DND-41 (cell line): Measurements from ENCODE around the gene CYP26C1.

Source experiments
- ATAC-seq: fragments of 200-7000 bp; cut with Tn5 transposase; 3 replicates; pipeline ENCODE4 v1.9.1; 2021; ENCODE audit warnings: low read depth; ENCODE audit not compliant: insufficient read depth
- DNase-seq: peaks from one replicate; pipeline ENCODE4 v3.0.0-alpha.2; 2020
- H2AFZ ChIP-seq: 2 replicates; pipeline ENCODE4 v1.6.0; 2012; ENCODE audit warnings: low read depth, low read length
- H3K27ac ChIP-seq: 2 replicates; pipeline ENCODE4 v1.5.1; 2012; ENCODE audit warnings: low read length, inconsistent platforms
- H3K27me3 ChIP-seq: fragments of 200-600 bp; sonication (generic); 2 replicates; pipeline ENCODE4 v1.6.0; 2012; ENCODE audit warnings: low read length, mild to moderate bottlenecking, inconsistent platforms; ENCODE audit not compliant: insufficient read depth, poor library complexity
- H3K36me3 ChIP-seq: 2 replicates; pipeline ENCODE4 v1.5.1; 2012; ENCODE audit warnings: low read length, inconsistent platforms; ENCODE audit not compliant: insufficient read depth
- H3K4me1 ChIP-seq: 2 replicates; pipeline ENCODE4 v1.5.1; 2012; ENCODE audit warnings: mild to moderate bottlenecking, low read length; ENCODE audit not compliant: insufficient read depth
- H3K4me2 ChIP-seq: 2 replicates; pipeline ENCODE4 v1.6.0; 2012; ENCODE audit warnings: mild to moderate bottlenecking, moderate library complexity, low read length, inconsistent platforms; ENCODE audit not compliant: insufficient read depth
- H3K4me3 ChIP-seq, 2 experiments: fragments of 200-600 bp in 1 of 2; shearing (Covaris generic) in 1 of 2; 2 replicates each; pipeline ENCODE4 v1.5.1; 2012 to 2016; ENCODE audit warnings: inconsistent platforms in 2 of 2, low read length in 2 of 2, mild to moderate bottlenecking in 2 of 2, low read depth in 1 of 2, moderate library complexity in 1 of 2
- H3K79me2 ChIP-seq: 2 replicates; pipeline ENCODE4 v1.6.0; 2012; ENCODE audit warnings: low read length, inconsistent platforms; ENCODE audit not compliant: insufficient read depth
- H3K9ac ChIP-seq: 2 replicates; pipeline ENCODE4 v1.6.0; 2012; ENCODE audit warnings: low read depth, mild to moderate bottlenecking, inconsistent platforms, low read length, moderate library complexity
- H3K9me3 ChIP-seq: 2 replicates; pipeline ENCODE4 v1.5.1; 2012; ENCODE audit warnings: low read length, moderate library complexity, mild to moderate bottlenecking, inconsistent platforms; ENCODE audit not compliant: insufficient read depth, severe bottlenecking
- H4K20me1 ChIP-seq: 2 replicates; pipeline ENCODE4 v1.6.0; 2012; ENCODE audit warnings: low read length; ENCODE audit not compliant: insufficient read depth
- EZH2 ChIP-seq: IDR thresholded peaks from 3 replicates; pipeline ENCODE4 v1.6.1; 2012; ENCODE audit warnings: borderline replicate concordance, low read depth, mild to moderate bottlenecking, moderate library complexity, low read length, inconsistent platforms; ENCODE audit not compliant: severe bottlenecking
- TF ChIP-seq, protein P1 (sequence below): IDR thresholded peaks from 2 replicates; pipeline ENCODE4 v1.5.1; 2012; ENCODE audit warnings: borderline replicate concordance, low read length, moderate library complexity, mild to moderate bottlenecking; ENCODE audit not compliant: poor library complexity, severe bottlenecking; ENCODE audit errors: extremely low read depth

Gene CYP26C1

DNA sequence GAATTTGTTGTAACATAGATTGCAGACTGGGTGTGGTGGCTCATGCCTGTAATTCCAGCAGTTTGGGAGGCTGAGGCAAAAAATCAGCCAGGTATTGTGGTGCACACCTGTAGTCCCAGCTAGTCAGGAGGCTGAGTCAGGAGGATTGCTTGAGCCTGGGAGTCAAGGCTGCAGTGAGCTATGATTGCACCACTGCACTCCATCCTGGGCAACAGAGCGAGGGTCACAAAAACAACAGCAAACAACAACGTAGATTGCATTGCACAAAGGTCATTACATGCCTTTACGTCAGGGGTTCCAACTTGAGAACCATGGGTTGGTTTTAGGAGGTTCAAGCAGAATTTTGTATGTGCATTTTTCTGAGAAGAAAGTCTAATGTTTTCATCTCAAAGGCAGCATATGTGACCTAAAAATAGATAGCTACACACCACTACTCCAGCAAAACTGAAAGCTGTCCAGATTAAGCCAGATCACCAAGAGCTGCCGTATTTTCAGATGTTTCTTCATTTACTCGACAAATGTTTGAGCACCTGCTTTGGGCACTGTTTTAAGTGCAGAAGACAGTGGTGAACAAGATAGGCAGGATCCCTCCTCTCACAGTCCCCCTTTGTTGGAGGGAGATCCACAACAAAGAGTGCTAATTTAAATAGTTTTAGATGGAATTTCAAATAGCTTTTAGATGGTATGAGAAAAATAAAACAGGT lies 28.3 kb upstream of the CYP26C1 start:
- DNase-seq: no peak
- H3K9me3 ChIP-seq: no peaks in the 10 kb centered on the region
- H3K4me3 ChIP-seq: no peak overlapping the region
- no peaks in the 10 kb centered on the region for H3K27me3 ChIP-seq
- H2AFZ ChIP-seq: no peak overlapping the region
- no peak overlapping the region for H3K9ac ChIP-seq
- ATAC-seq: no peak
- H3K4me1 ChIP-seq: no peaks in the 10 kb centered on the region
- no peaks in the 10 kb centered on the region; the same call in 1 of the 2 replicates for H3K36me3 ChIP-seq
- H3K4me2 ChIP-seq: no peak overlapping the region
- no peaks in the 10 kb centered on the region for H4K20me1 ChIP-seq
- H3K27ac ChIP-seq: no peak overlapping the region
- TF ChIP-seq EZH2: no peak
- TF ChIP-seq, protein P1, sequence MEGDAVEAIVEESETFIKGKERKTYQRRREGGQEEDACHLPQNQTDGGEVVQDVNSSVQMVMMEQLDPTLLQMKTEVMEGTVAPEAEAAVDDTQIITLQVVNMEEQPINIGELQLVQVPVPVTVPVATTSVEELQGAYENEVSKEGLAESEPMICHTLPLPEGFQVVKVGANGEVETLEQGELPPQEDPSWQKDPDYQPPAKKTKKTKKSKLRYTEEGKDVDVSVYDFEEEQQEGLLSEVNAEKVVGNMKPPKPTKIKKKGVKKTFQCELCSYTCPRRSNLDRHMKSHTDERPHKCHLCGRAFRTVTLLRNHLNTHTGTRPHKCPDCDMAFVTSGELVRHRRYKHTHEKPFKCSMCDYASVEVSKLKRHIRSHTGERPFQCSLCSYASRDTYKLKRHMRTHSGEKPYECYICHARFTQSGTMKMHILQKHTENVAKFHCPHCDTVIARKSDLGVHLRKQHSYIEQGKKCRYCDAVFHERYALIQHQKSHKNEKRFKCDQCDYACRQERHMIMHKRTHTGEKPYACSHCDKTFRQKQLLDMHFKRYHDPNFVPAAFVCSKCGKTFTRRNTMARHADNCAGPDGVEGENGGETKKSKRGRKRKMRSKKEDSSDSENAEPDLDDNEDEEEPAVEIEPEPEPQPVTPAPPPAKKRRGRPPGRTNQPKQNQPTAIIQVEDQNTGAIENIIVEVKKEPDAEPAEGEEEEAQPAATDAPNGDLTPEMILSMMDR: no peak
- no peaks in the 10 kb centered on the region for H3K79me2 ChIP-seq

DNA sequence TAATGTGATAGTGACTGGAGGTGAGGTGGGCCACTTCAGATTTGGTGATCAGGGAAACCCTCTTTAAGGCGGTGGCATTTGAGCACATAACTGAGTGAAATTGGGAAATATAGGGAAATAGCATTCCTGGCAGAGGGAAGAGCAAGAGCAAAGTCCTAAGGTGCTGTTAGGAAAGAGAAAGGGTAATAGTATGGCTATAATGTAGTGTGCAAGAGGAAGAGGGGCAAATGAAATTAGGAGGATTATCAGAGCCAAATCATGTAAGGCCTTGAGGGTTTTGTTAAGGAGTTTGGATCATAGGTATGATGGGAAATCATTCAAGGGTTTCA lies 27.8 kb upstream of the CYP26C1 start:
- Histone ChIP-seq H3K4me2 (no peak overlapping the region), H3K36me3 (no peaks in the 10 kb centered on the region), H3K79me2 (no peaks in the 10 kb centered on the region), H3K27ac (no peak overlapping the region), H3K27me3 (no peaks in the 10 kb centered on the region), H3K4me1 (no peaks in the 10 kb centered on the region), H3K9me3 (no peaks in the 10 kb centered on the region), H2AFZ (no peak overlapping the region), H4K20me1 (no peaks in the 10 kb centered on the region), H3K9ac (no peak overlapping the region), H3K4me3 (no peak overlapping the region)
- DNase-seq (no peak), ATAC-seq (no peak)
- TF ChIP-seq EZH2: no peak
- TF ChIP-seq, protein P1: no peak

DNA sequence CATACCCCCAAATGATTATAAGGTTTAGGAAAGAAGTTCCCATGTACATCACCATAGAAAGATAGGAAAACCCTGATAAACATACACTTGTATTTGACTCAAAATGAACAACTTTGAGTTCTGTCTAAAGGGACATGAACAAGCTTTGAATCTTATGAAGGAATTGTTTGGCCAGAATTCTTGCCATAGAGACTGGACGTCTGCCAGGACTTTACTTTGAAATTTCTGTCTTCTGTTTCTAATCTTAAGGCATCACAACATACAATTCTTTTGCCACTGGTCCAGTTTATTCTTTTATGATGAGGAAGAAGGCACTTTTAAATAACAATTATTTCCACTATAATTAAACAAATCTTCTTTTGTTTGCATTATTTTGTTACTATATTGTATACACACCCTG lies 26.2 kb upstream of the CYP26C1 start:
- Histone ChIP-seq H3K9me3 (no peaks in the 10 kb centered on the region), H2AFZ (no peak overlapping the region), H3K36me3 (no peaks in the 10 kb centered on the region), H4K20me1 (no peaks in the 10 kb centered on the region), H3K79me2 (no peaks in the 10 kb centered on the region), H3K4me1 (no peaks in the 10 kb centered on the region), H3K27me3 (no peaks in the 10 kb centered on the region), H3K4me2 (no peak overlapping the region), H3K27ac (no peak overlapping the region), H3K9ac (no peak overlapping the region), H3K4me3 (no peak overlapping the region)
- TF ChIP-seq, protein P1: no peak
- no peak for TF ChIP-seq EZH2
- no peak for DNase-seq
- ATAC-seq: no peak
